ENCODE measurements around the gene ANKRD17.

ANKRD17 gene

GRCh38 chr4:73045879-73046278 lies 212.7 kb downstream of the ANKRD17 start:
- DNase-seq = no peak

- DNase-seq = no peak
These were observed 221.5 kb downstream of the ANKRD17 start for GRCh38 chr4:73037057-73037456.

- no peak for DNase-seq
These were observed 222.5 kb downstream of the ANKRD17 start for GRCh38 chr4:73036123-73036522.

- DNase-seq = no peak
These were observed 223.7 kb downstream of the ANKRD17 start for GRCh38 chr4:73034896-73035295.

GRCh38 chr4:73028621-73029020 lies 230.0 kb downstream of the ANKRD17 start:
- no peak for DNase-seq

Data from NCI-H1417 treated with DMSO at 0.1 percent for 48 hours (cell line).